HG03439 (cell line): ENCODE results near the gene CFHR2.

Source experiments
- ATAC-seq: cut with Tn5 transposase; IDR thresholded peaks from one replicate; pipeline ENCODE4 v1.9.1; 2021; ENCODE audit warnings: mild to moderate bottlenecking, moderate library complexity; ENCODE audit not compliant: unreplicated experiment

CFHR2 gene

GRCh38 chr1:196997423-196997822 lies 53.9 kb downstream of the CFHR2 start:
- ATAC-seq, result no peak

GRCh38 chr1:197001828-197002227 lies 58.3 kb downstream of the CFHR2 start:
- no peak for ATAC-seq

GRCh38 chr1:197003132-197003531 lies 59.6 kb downstream of the CFHR2 start:
- ATAC-seq, result no peak

GRCh38 chr1:197008861-197009260 lies 65.3 kb downstream of the CFHR2 start:
- no peak for ATAC-seq
